T-cell (primary cell): Measurements from ENCODE around the gene NR2C2AP. TPM values are rescaled to one million over a fixed set of nuclear protein-coding genes. Genes with fewer than 3 reads are reported as not detected.

Source experiments
- ATAC-seq, 4 experiments: fragments of 200-7000 bp in 3 of 4; fragments of 150-1000 bp in 1 of 4; cut with Tn5 transposase; replicated peaks in 1 of 4; 1 replicate in 3 of 4; 2 replicates in 1 of 4; pipeline ENCODE4 v1.10.0; 2021; ENCODE audit warnings: moderate library complexity in 3 of 4, mild to moderate bottlenecking in 2 of 4, moderate number of reproducible peaks in 1 of 4
- CTCF ChIA-PET, 2 donors: fragments of 300-600 bp; sonication (Branson Sonifier 250); formaldehyde crosslinking; loops; one replicate each; lab custom pipeline; 2022; ENCODE audit warnings: antibody characterized with exemption in 2 of 2; lab: Charles Lee
- POLR2A ChIA-PET, 2 donors: fragments of 300-600 bp; sonication (Branson Sonifier 250); formaldehyde crosslinking; loops; one replicate each; lab custom pipeline; 2022; ENCODE audit warnings: antibody characterized with exemption in 2 of 2; lab: Charles Lee
- DNase-seq, 35 experiments: peaks; one replicate each; pipeline versions ENCODE4 v3.0.0 to v3.0.0-alpha.2; 2013 to 2023
- H3K27ac ChIP-seq: one replicate; pipeline ENCODE4 v1.5.1; 2013; ENCODE audit warnings: low read length
- H3K27me3 ChIP-seq, 2 experiments: replicated peaks in 1 of 2; 1 replicate in 1 of 2; 2 replicates in 1 of 2; pipeline versions ENCODE4 v1.6.1 to v1.7.0; 2013; ENCODE audit warnings: low read length in 1 of 2, mixed read lengths in 1 of 2; ENCODE audit not compliant: control insufficient read depth in 2 of 2, insufficient read depth in 2 of 2; ENCODE audit errors: extremely low read depth in 1 of 2
- H3K36me3 ChIP-seq, 2 donors: 1 replicate in 1 of 2; 2 replicates in 1 of 2; pipeline versions ENCODE4 v1.6.1 to v1.7.0; 2013; ENCODE audit warnings: low read length in 1 of 2; ENCODE audit not compliant: control insufficient read depth in 2 of 2, insufficient read depth in 1 of 2; ENCODE audit errors: extremely low read depth in 1 of 2
- H3K4me1 ChIP-seq, 2 experiments: 1 replicate in 1 of 2; 2 replicates in 1 of 2; pipeline versions ENCODE4 v1.6.1 to v1.7.0; 2013; ENCODE audit warnings: low read length in 2 of 2, mixed read lengths in 1 of 2; ENCODE audit not compliant: insufficient read depth in 2 of 2, control insufficient read depth in 1 of 2; ENCODE audit errors: extremely low read depth in 1 of 2
- H3K4me3 ChIP-seq, 2 donors: 1 replicate in 1 of 2; 2 replicates in 1 of 2; pipeline versions ENCODE4 v1.5.1 to v1.7.0; 2013; ENCODE audit warnings: mild to moderate bottlenecking in 2 of 2, low read length in 1 of 2, moderate library complexity in 1 of 2; ENCODE audit not compliant: control insufficient read depth in 1 of 2; ENCODE audit errors: extremely low read depth in 1 of 2
- H3K9me3 ChIP-seq: 2 replicates; pipeline ENCODE4 v1.7.0; 2013
- H3K27ac Mint-ChIP-seq, 2 donors: one replicate each; pipeline ENCODE4 v1.8.0; 2020 to 2021; ENCODE audit warnings: mild to moderate bottlenecking in 2 of 2, mixed read lengths in 2 of 2
- H3K27me3 Mint-ChIP-seq, 2 donors: one replicate each; pipeline ENCODE4 v1.8.0; 2021 to 2022; ENCODE audit warnings: mixed read lengths in 2 of 2
- H3K36me3 Mint-ChIP-seq: one replicate; pipeline ENCODE4 v1.8.0; 2021; ENCODE audit warnings: mixed read lengths
- H3K4me1 Mint-ChIP-seq, 3 donors: one replicate each; pipeline ENCODE4 v1.8.0; 2020 to 2022; ENCODE audit warnings: mixed read lengths in 3 of 3, mild to moderate bottlenecking in 1 of 3
- H3K4me3 Mint-ChIP-seq, 3 donors: one replicate each; pipeline ENCODE4 v1.8.0; 2020 to 2022; ENCODE audit warnings: mild to moderate bottlenecking in 3 of 3, mixed read lengths in 3 of 3, moderate library complexity in 3 of 3
- H3K9me3 Mint-ChIP-seq, 3 donors: one replicate each; pipeline ENCODE4 v1.8.0; 2020 to 2022; ENCODE audit warnings: mixed read lengths in 3 of 3
- WGBS: methylation state at CpG from one replicate; pipeline ENCODE4 v1.1.5; 2013; ENCODE audit warnings: missing lambda C conversion rate; ENCODE audit not compliant: insufficient coverage; 5-methylcytosine and 5-hydroxymethylcytosine counted together
- total RNA-seq, 35 experiments: library from RNA in 6 of 35; stranded (reverse) in 6 of 35; fragments of 120-200 nt in 1 of 35; gene quantifications; one replicate each; pipeline versions ENCODE4 v1.2.1 to v1.2.4 and lab custom pipeline; 2013 to 2026

The NR2C2AP gene
- total RNA-seq, 5 donors from 2014 or later (not counting 1 experiment from before 2014, with no cell fraction given), result 17.8 to 32.2 (median 28.6) TPM

- ChIA-PET CTCF (interaction anchor here in 1 of 2 donors (0.5 kb wide), 1 partner anchor 13 kb away, joined by 5 read pairs; no protein-coding TSS in a partner anchor), POLR2A (no interaction called here)
- ATAC-seq (no peak), DNase-seq (no peak)
- H3K9me3 Mint-ChIP-seq, result no peaks in the 10 kb centered on the region
- no peaks in the 10 kb centered on the region for H3K36me3 Mint-ChIP-seq
- no peak overlapping the region for H3K4me3 Mint-ChIP-seq
- Histone ChIP-seq H3K4me1 (no peaks in the 10 kb centered on the region), H3K36me3 (no peaks in the 10 kb centered on the region), H3K27me3 (peaks cover 12 to 86% of the 10 kb centered on the region in 2 experiments), H3K4me3 (no peak overlapping the region), H3K27ac (no peak overlapping the region), H3K9me3 (no peaks in the 10 kb centered on the region)
- WGBS, result 54% methylated on average over 13 of the region's 21 CpGs
- H3K27ac Mint-ChIP-seq, result peak overlapping the region in 1 of 2 donors; percentile 53
- peaks cover 48 to 59% of the 10 kb centered on the region in 2 donors for H3K27me3 Mint-ChIP-seq
- H3K4me1 Mint-ChIP-seq, result peaks cover 0 to 15% (median 5%) of the 10 kb centered on the region in 3 donors
Measured at GRCh38 chr19:19213426-19214158, 10.4 kb upstream of the NR2C2AP start.

GRCh38 chr19:19212916-19213315 is 9.7 kb upstream of the NR2C2AP start:
- no CpG with 5 or more reads among the region's 7 CpGs for WGBS
- no peaks in the 10 kb centered on the region for H3K9me3 ChIP-seq
- no peaks in the 10 kb centered on the region for H3K36me3 Mint-ChIP-seq
- H3K27me3 Mint-ChIP-seq, result peaks cover 48 to 59% of the 10 kb centered on the region in 2 donors
- H3K4me1 ChIP-seq, result peaks cover 0 to 3% of the 10 kb centered on the region in 2 experiments
- H3K27ac Mint-ChIP-seq, result no peak overlapping the region
- no peaks in the 10 kb centered on the region for H3K9me3 Mint-ChIP-seq
- H3K4me1 Mint-ChIP-seq, result peaks cover under 1 to 15% (median 6%) of the 10 kb centered on the region in 3 donors
- no peaks in the 10 kb centered on the region for H3K36me3 ChIP-seq
- ATAC-seq (no peak), DNase-seq (no peak)
- POLR2A ChIA-PET, result no interaction called here
- H3K27me3 ChIP-seq, result peaks cover 12 to 85% of the 10 kb centered on the region in 2 experiments
- H3K4me3 ChIP-seq, result no peak overlapping the region
- H3K4me3 Mint-ChIP-seq, result no peak overlapping the region
- H3K27ac ChIP-seq, result no peak overlapping the region
- CTCF ChIA-PET, result no interaction called here

GRCh38 chr19:19211499-19212420 is 8.5 kb upstream of the NR2C2AP start, which contains the start of gene NCAN:
TSS of gene NCAN (plus strand) at chr19:19211958. CDS start at chr19:19216954, 4,996 bp downstream.
- H3K27ac ChIP-seq, result no peak within 1 kb of the TSS
- H3K36me3 Mint-ChIP-seq, result no peaks in the 10 kb centered on the region
- peaks cover 44 to 53% of the 10 kb centered on the region in 2 donors for H3K27me3 Mint-ChIP-seq
- no peaks in the 10 kb centered on the region for H3K9me3 ChIP-seq
- peaks cover 12 to 89% of the 10 kb centered on the region in 2 experiments for H3K27me3 ChIP-seq
- no peak for DNase-seq
- CTCF ChIA-PET, result interaction anchor here in 1 of 2 donors (0.5 kb wide), 1 partner anchor 8 kb away, joined by 5 read pairs; no protein-coding TSS in a partner anchor
- ATAC-seq, result no peak
- POLR2A ChIA-PET, result interaction anchor here in 1 of 2 donors (0.6 kb wide), 1 partner anchor 17 kb away, joined by 4 read pairs; no protein-coding TSS in a partner anchor
- H3K4me3 ChIP-seq, result no peak within 1 kb of the TSS
- peaks cover 3 to 15% of the 10 kb centered on the region in 2 experiments for H3K4me1 ChIP-seq
- H3K9me3 Mint-ChIP-seq, result no peaks in the 10 kb centered on the region
- H3K27ac Mint-ChIP-seq, result no peak within 1 kb of the TSS
- 17% methylated on average over 42 of the region's 54 CpGs for WGBS
- no peak within 1 kb of the TSS for H3K4me3 Mint-ChIP-seq
- peaks cover 12 to 27% (median 17%) of the 10 kb centered on the region in 3 donors for H3K4me1 Mint-ChIP-seq
- H3K36me3 ChIP-seq, result no peaks in the 10 kb centered on the region

GRCh38 chr19:19209372-19209771 is 6.2 kb upstream of the NR2C2AP start:
- Histone ChIP-seq H3K27me3 (peaks cover 10 to 76% of the 10 kb centered on the region in 2 experiments), H3K27ac (no peak overlapping the region), H3K4me1 (peaks cover 3 to 27% of the 10 kb centered on the region in 2 experiments), H3K4me3 (no peak overlapping the region), H3K9me3 (no peaks in the 10 kb centered on the region), H3K36me3 (no peaks in the 10 kb centered on the region)
- no peaks in the 10 kb centered on the region for H3K9me3 Mint-ChIP-seq
- H3K27ac Mint-ChIP-seq, result no peak overlapping the region
- ChIA-PET CTCF (interaction anchor here in 1 of 2 donors (0.7 kb wide), 1 partner anchor 151 kb away, joined by 3 read pairs; no protein-coding TSS in a partner anchor), POLR2A (no interaction called here)
- no peaks in the 10 kb centered on the region for H3K36me3 Mint-ChIP-seq
- DNase-seq (no peak), ATAC-seq (no peak)
- WGBS, result 38% methylated on average over 9 of the region's 9 CpGs
- no peak overlapping the region for H3K4me3 Mint-ChIP-seq
- peaks cover 28 to 41% of the 10 kb centered on the region in 2 donors for H3K27me3 Mint-ChIP-seq
- H3K4me1 Mint-ChIP-seq, result peaks cover 19 to 29% (median 27%) of the 10 kb centered on the region in 3 donors

- ChIA-PET POLR2A (no interaction called here), CTCF (interaction anchor here in 1 of 2 donors (0.6 kb wide), 1 partner anchor 67 kb away, joined by 3 read pairs; no protein-coding TSS in a partner anchor)
- H3K27ac ChIP-seq, result no peak overlapping the region
- peaks cover 3 to 41% of the 10 kb centered on the region in 2 experiments for H3K4me1 ChIP-seq
- H3K27me3 ChIP-seq, result peaks cover 8 to 61% of the 10 kb centered on the region in 2 experiments
- Mint-ChIP-seq H3K27ac (peak overlapping the region in 1 of 2 donors; percentile 78), H3K4me1 (peaks cover 22 to 35% (median 23%) of the 10 kb centered on the region in 3 donors), H3K4me3 (peak overlapping the region in 1 of 3 donors; percentile 54), H3K9me3 (no peaks in the 10 kb centered on the region), H3K36me3 (no peaks in the 10 kb centered on the region), H3K27me3 (peaks cover 14 to 26% of the 10 kb centered on the region in 2 donors)
- DNase-seq, result no peak
- H3K36me3 ChIP-seq, result no peaks in the 10 kb centered on the region
- no peak for ATAC-seq
- H3K9me3 ChIP-seq, result no peaks in the 10 kb centered on the region
- WGBS, result 79% methylated on average over 2 of the region's 8 CpGs
- no peak overlapping the region for H3K4me3 ChIP-seq
Measured at GRCh38 chr19:19207637-19208572, 4.7 kb upstream of the NR2C2AP start.
